GM23248 (cell line): ENCODE measurements around the gene RNF138. TPM values are rescaled to one million over a fixed set of nuclear protein-coding genes. Genes with fewer than 3 reads are reported as not detected.

Experiments used
- DNase-seq: peaks from one replicate; pipeline ENCODE4 v3.0.0-alpha.2; 2015
- H2AFZ ChIP-seq: fragments of 200-600 bp; sonication (generic); 2 replicates; pipeline ENCODE4 v1.6.1; 2016; ENCODE audit warnings: antibody characterized with exemption
- H3F3A ChIP-seq: fragments of 200-600 bp; sonication (generic); 2 replicates; pipeline ENCODE4 v1.6.1; 2016; ENCODE audit warnings: mild to moderate bottlenecking, antibody characterized with exemption, mixed run types; ENCODE audit not compliant: insufficient read depth
- H3K27ac ChIP-seq: fragments of 200-600 bp; sonication (generic); 2 replicates; pipeline ENCODE4 v1.5.1; 2016; ENCODE audit warnings: mild to moderate bottlenecking
- H3K27me3 ChIP-seq: fragments of 200-600 bp; sonication (generic); replicated peaks from 2 replicates; pipeline ENCODE4 v1.6.1; 2016; ENCODE audit warnings: mild to moderate bottlenecking; ENCODE audit not compliant: insufficient read depth
- H3K36me3 ChIP-seq: fragments of 200-600 bp; sonication (generic); 2 replicates; pipeline ENCODE4 v1.6.1; 2016; ENCODE audit warnings: low read depth, mild to moderate bottlenecking
- H3K4me1 ChIP-seq: fragments of 200-600 bp; sonication (generic); 2 replicates; pipeline ENCODE4 v1.6.1; 2016; ENCODE audit warnings: mild to moderate bottlenecking; ENCODE audit not compliant: insufficient read depth
- H3K4me2 ChIP-seq: fragments of 200-600 bp; sonication (generic); one replicate; pipeline ENCODE4 v1.6.1; 2016; ENCODE audit warnings: mild to moderate bottlenecking; ENCODE audit not compliant: unreplicated experiment
- H3K4me3 ChIP-seq: fragments of 200-600 bp; sonication (generic); 2 replicates; pipeline ENCODE4 v1.5.1; 2016; ENCODE audit warnings: mild to moderate bottlenecking
- H3K79me2 ChIP-seq: fragments of 200-600 bp; sonication (generic); 2 replicates; pipeline ENCODE4 v1.6.1; 2016; ENCODE audit warnings: mild to moderate bottlenecking; ENCODE audit not compliant: insufficient read depth
- H3K9ac ChIP-seq: fragments of 200-600 bp; sonication (generic); 2 replicates; pipeline ENCODE4 v1.6.1; 2016; ENCODE audit warnings: mild to moderate bottlenecking
- H3K9me2 ChIP-seq: fragments of 200-600 bp; sonication (generic); 2 replicates; pipeline ENCODE4 v1.6.1; 2016; ENCODE audit warnings: mixed run types, mild to moderate bottlenecking, moderate library complexity; ENCODE audit not compliant: insufficient read depth
- H3K9me3 ChIP-seq: fragments of 200-600 bp; sonication (generic); one replicate; pipeline ENCODE4 v1.6.1; 2017; ENCODE audit warnings: low read depth
- H4K20me1 ChIP-seq: fragments of 200-600 bp; sonication (generic); 2 replicates; pipeline ENCODE4 v1.6.0; 2016; ENCODE audit not compliant: insufficient read depth
- EZH2 ChIP-seq: fragments of 200-600 bp; sonication (generic); IDR thresholded peaks from 2 replicates; pipeline ENCODE4 v1.6.1; 2018; ENCODE audit warnings: antibody characterized with exemption, mild to moderate bottlenecking; ENCODE audit not compliant: insufficient read depth, poor library complexity, severe bottlenecking
- EZH2phosphoT487 ChIP-seq: fragments of 200-600 bp; sonication (generic); IDR thresholded peaks from 2 replicates; pipeline ENCODE4 v1.6.1; 2018; ENCODE audit warnings: antibody characterized with exemption, moderate library complexity, mild to moderate bottlenecking, low read depth; ENCODE audit not compliant: insufficient read depth
- WGBS, 2 experiments: methylation state at CpG; one replicate each; pipeline ENCODE4 v1.1.6; 2015 to 2017; ENCODE audit warnings: low lambda C conversion rate in 2 of 2, low coverage in 1 of 2; ENCODE audit errors: missing lambda C conversion rate in 2 of 2; 5-methylcytosine and 5-hydroxymethylcytosine counted together
- in situ Hi-C: fragments of 300-500 bp; cut with MboI; formaldehyde crosslinking; loops from 2 replicates; pipeline ENCODE4 v1.15.0; 2020
- polyA plus RNA-seq: library from polyadenylated mRNA; unstranded; fragments of >200 nt; fragmentation: Nextera tagmentation; extraction: Ambion mirVana; gene quantifications from 2 replicates; pipeline ENCODE4 v1.2.1, GENCODE V29; 2016
- total RNA-seq: library from RNA; depleted of rRNA; stranded (reverse); fragments of >200 nt; shearing (Covaris generic); gene quantifications from 2 replicates; pipeline ENCODE4 v1.2.3, GENCODE V29; 2014

Gene RNF138
- total and polyA plus RNA-seq, 2 experiments from 2014 or later = 15.4 to 26.4 TPM

DNA sequence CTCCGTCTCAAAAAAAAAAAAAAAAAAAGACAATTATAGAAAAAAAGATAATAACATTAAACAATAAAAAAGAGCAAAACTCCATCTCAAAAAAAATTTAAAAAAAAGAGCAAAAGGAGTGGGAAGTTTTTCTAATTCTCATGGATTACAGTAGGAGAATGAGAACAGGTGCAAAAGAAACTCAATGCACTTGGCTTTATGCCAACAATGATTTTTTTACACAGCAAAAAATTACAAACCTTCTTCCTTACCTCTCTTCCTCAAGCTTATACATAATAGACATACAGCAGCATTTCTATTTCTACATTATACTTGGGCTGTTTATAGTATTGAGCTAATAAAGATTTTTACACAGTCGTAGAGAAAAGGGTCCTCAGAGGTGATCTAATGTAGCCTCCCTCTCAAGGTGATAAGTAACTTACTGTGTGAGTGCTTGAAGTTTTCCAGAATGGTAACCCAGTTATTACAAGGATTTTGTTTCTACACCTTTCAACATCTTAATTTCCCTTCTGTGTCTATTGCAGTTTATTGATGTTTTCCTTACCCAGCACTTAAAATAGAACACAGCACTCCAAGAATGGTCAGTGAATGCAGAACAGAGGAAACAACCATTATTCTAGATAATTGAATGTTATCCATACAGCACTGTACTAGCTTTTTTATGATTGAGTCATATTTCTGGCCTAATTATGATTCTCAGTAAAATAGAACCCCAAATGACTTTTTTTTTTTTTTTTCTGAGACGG lies 34.9 kb upstream of the RNF138 start:
- Histone ChIP-seq H3K4me1 (no peaks in the 10 kb centered on the region), H3K9me2 (no peaks in the 10 kb centered on the region), H3K36me3 (no peaks in the 10 kb centered on the region), H3K4me3 (no peak overlapping the region), H2AFZ (no peak overlapping the region), H3K79me2 (no peaks in the 10 kb centered on the region), H3K27ac (no peak overlapping the region), H3K27me3 (no peaks in the 10 kb centered on the region), H3K9ac (no peak overlapping the region), H3F3A (no peaks in the 10 kb centered on the region), H3K9me3 (no peaks in the 10 kb centered on the region), H4K20me1 (no peaks in the 10 kb centered on the region), H3K4me2 (no peak overlapping the region)
- in situ Hi-C loops = no loop called here
- WGBS, 2 experiments = 91 to 92% methylated on average over 3 of the region's 3 CpGs
- TF ChIP-seq EZH2 (no peak), EZH2phosphoT487 (no peak)
- DNase-seq = no peak

DNA sequence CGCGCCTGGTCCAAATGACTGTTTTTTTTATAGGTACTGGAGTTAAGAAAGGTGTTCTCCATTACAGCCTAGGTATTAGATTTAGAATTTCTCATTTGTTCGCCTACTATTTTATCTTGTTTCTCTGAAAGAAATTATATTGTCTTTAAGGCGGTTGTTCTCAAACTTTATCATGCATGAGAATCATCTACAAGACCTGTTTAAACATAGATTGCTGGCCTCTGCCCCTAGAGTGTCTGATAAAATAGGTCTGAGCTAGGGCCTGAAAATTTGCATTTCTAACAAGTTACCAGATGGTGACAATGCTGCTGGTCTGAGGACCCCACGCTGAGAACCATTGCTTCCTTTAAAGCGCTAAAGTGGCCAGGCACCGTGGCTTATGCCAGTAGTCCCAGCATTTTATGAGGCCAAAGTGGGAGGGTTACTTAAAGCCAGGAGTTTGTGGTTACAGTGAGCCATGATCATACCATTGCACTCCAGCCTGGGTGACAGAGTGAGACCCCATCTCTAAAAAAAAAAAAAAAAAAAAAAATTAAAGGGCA lies 34.0 kb upstream of the RNF138 start:
- no peak overlapping the region for H2AFZ ChIP-seq
- H3K4me3 ChIP-seq = no peak overlapping the region
- WGBS, 2 experiments = 70 to 73% methylated on average over 7 of the region's 7 CpGs
- in situ Hi-C loops = no loop called here
- TF ChIP-seq EZH2 = no peak
- TF ChIP-seq EZH2phosphoT487 = no peak
- H3K79me2 ChIP-seq = no peaks in the 10 kb centered on the region
- no peaks in the 10 kb centered on the region for H3F3A ChIP-seq
- no peak overlapping the region for H3K27ac ChIP-seq
- no peak for DNase-seq
- H3K9me2 ChIP-seq = no peaks in the 10 kb centered on the region
- H3K9me3 ChIP-seq = no peaks in the 10 kb centered on the region
- H3K36me3 ChIP-seq = no peaks in the 10 kb centered on the region
- no peaks in the 10 kb centered on the region for H4K20me1 ChIP-seq
- no peak overlapping the region for H3K9ac ChIP-seq
- no peak overlapping the region for H3K4me2 ChIP-seq
- no peaks in the 10 kb centered on the region for H3K27me3 ChIP-seq
- no peaks in the 10 kb centered on the region for H3K4me1 ChIP-seq

DNA sequence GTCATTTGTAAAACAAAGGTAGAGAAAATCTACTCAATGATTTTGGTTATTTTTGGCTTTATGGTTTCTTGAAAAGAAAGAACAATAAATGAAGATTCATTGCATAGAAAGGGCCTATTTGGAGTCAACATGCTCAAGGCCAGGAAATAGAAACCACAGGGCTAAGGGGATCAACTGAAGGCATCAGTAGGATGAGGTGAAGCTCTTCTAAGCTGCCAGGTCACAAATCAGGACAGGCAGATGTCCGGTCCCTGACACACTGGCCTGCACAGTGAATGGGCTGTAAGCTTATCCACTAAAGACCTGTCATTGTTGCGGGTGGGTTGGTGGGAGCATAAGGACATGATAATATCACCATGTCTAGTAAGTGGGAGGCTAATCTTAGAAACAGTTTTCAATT lies 31.6 kb upstream of the RNF138 start:
- no peaks in the 10 kb centered on the region for H3K79me2 ChIP-seq
- H3K27me3 ChIP-seq = no peaks in the 10 kb centered on the region
- no peak overlapping the region for H3K4me3 ChIP-seq
- no peaks in the 10 kb centered on the region for H3K9me3 ChIP-seq
- H3K9me2 ChIP-seq = no peaks in the 10 kb centered on the region
- in situ Hi-C loops = no loop called here
- H4K20me1 ChIP-seq = no peaks in the 10 kb centered on the region
- H3K4me1 ChIP-seq = no peaks in the 10 kb centered on the region
- H3F3A ChIP-seq = no peaks in the 10 kb centered on the region
- no peak for TF ChIP-seq EZH2phosphoT487
- no peak for TF ChIP-seq EZH2
- H3K36me3 ChIP-seq = no peaks in the 10 kb centered on the region
- H3K9ac ChIP-seq = no peak overlapping the region
- no peak overlapping the region for H2AFZ ChIP-seq
- no peak for DNase-seq
- 83 to 85% methylated on average over 2 of the region's 2 CpGs for WGBS, 2 experiments
- no peak overlapping the region for H3K27ac ChIP-seq
- no peak overlapping the region for H3K4me2 ChIP-seq

DNA sequence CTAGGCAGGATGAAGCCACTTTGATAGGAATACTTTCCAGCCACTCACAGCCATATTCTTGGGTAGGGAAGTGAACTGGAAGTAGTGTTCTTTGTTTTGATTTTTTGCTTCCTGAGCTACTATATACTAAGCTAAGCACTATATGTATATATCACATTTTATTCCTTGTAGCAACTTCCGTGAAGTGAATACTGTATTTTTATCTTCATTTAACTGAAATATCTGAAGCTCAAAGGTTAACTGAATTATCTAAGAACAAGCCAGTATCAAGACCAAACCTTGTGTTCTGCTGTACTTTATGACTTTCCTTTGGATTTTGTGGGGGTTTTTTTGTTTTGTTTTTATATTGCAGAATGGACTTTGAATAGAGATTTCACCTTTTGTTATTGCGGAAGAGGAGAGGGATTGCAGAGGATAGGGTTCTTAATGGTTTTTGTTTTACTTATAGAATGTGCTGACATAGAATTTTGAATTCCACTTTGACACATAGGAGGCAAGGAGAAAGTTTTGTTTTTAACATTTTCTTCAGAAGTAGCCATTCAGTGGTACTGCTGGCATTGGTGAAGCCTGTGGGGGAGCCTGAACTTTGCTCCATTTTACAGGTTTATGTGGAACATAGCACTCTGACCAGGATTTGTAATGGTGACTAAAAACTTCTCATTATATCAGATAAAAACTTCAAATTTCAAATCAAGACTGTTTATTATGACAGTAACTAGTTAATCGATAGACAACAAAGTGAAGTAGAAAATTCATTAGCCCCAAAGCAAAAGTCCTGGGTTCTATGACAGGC lies 24.1 kb upstream of the RNF138 start:
- Histone ChIP-seq H3K4me2 (no peak overlapping the region), H2AFZ (no peak overlapping the region), H4K20me1 (no peaks in the 10 kb centered on the region), H3K9me3 (no peaks in the 10 kb centered on the region), H3K27ac (no peak overlapping the region), H3K9me2 (no peaks in the 10 kb centered on the region), H3K36me3 (no peaks in the 10 kb centered on the region), H3K79me2 (no peaks in the 10 kb centered on the region), H3K4me3 (no peak overlapping the region), H3K27me3 (no peaks in the 10 kb centered on the region), H3K4me1 (no peaks in the 10 kb centered on the region), H3F3A (no peaks in the 10 kb centered on the region), H3K9ac (no peak overlapping the region)
- in situ Hi-C loops = no loop called here
- DNase-seq = no peak
- no peak for TF ChIP-seq EZH2phosphoT487
- WGBS, 2 experiments = 92% methylated on average over 3 of the region's 3 CpGs
